ENCODE measurements around the gene FARS2. TPM values are rescaled to one million over a fixed set of nuclear protein-coding genes. Genes with fewer than 3 reads are reported as not detected.

Gene FARS2
- total RNA-seq, 1 donor from 2014 or later = 8.2 TPM

DNA sequence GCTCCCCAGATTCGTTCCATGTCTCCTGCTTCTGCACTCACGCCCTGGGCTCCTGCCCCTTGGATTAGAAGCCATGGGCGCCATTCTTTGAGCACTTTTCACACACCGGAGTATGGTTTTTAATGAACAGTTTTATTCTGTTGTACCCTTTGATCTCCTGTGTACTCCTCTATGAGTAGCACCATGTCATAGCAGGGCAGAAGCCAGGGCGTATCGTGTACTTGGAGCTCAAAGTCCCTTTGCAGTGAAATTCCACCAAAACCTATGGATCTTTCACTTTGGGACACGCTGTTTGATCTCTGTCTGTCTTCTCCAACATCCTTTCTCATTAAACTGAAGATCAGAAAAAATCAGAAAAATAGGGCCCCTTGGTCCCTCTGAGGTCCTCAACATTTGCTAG, 470.1 kb downstream of the FARS2 start:
- H3K36me3 ChIP-seq (ENCODE audit: control insufficient read depth, insufficient read depth, low read length) = no peaks in the 10 kb centered on the region
- no peak overlapping the region for H3K4me3 ChIP-seq (ENCODE audit: low read depth, low read length)
- TF ChIP-seq, protein P1, sequence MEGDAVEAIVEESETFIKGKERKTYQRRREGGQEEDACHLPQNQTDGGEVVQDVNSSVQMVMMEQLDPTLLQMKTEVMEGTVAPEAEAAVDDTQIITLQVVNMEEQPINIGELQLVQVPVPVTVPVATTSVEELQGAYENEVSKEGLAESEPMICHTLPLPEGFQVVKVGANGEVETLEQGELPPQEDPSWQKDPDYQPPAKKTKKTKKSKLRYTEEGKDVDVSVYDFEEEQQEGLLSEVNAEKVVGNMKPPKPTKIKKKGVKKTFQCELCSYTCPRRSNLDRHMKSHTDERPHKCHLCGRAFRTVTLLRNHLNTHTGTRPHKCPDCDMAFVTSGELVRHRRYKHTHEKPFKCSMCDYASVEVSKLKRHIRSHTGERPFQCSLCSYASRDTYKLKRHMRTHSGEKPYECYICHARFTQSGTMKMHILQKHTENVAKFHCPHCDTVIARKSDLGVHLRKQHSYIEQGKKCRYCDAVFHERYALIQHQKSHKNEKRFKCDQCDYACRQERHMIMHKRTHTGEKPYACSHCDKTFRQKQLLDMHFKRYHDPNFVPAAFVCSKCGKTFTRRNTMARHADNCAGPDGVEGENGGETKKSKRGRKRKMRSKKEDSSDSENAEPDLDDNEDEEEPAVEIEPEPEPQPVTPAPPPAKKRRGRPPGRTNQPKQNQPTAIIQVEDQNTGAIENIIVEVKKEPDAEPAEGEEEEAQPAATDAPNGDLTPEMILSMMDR (IDR thresholded peaks at IDR 0.05; ENCODE audit: insufficient read depth, low read length, poor library complexity, severe bottlenecking) = no peak
- no peaks in the 10 kb centered on the region for H3K27me3 ChIP-seq (ENCODE audit: control insufficient read depth, insufficient read depth, low read length)
- no peak for DNase-seq (ENCODE audit: low read depth)

DNA sequence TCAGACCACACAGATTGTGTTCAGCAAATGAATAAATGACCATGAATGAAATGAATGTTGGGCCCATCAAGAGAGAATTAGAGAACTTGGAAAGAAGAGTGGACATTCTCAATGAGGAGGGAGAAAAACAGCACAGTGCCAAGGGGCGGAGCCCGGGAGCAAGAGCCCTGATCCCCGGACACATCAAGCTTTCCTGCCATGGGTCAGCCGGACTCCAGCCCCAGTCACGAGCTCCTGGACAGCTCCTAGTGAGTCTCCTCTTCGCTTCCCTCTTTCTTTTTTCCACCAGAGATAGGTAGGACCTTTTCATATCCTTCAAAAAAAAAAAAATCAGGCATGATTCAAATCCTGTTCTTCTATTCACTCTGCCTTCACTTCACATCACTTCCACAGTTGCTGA, 471.2 kb downstream of the FARS2 start:
- Histone ChIP-seq H3K36me3 (ENCODE audit: control insufficient read depth, insufficient read depth, low read length) (no peaks in the 10 kb centered on the region), H3K27me3 (ENCODE audit: control insufficient read depth, insufficient read depth, low read length) (no peaks in the 10 kb centered on the region), H3K4me3 (ENCODE audit: low read depth, low read length) (no peak overlapping the region)
- TF ChIP-seq, protein P1 (IDR thresholded peaks at IDR 0.05; ENCODE audit: insufficient read depth, low read length, poor library complexity, severe bottlenecking) = no peak
- DNase-seq (ENCODE audit: low read depth) = no peak

DNA sequence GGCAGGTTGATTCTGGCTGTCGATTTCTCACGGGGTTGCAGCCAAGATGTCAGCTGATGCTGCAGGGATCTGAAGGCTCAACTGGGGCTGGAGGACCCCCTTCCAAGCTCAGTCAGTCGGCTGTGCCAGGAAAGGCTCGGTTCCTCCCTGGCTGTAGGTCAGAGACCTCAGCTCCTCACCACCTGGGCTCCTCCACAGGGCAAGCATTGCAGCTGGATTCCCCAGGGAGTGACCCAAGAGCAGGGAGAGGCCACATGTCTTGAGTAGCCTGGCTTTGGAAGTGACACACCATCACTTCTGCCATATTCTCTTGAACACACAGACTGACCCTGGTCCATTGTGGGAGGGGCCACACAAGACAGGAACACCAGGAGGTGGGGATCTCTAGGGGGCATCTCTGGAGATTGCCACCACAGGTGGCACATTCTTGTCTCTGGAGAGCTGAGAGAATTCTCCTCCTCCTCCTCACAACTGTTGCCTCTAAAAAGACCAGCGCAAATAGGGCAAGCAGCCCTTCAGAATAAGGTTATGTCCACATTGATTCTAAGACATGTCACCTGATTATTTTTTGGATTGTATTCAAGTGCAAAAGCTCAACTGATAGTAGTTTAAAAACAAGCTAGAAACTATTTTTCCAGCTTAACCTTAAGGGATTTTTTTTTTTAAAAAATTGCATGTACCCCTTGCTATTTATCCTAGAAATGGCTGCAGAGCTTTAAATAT, 474.9 kb downstream of the FARS2 start:
- TF ChIP-seq, protein P1 (IDR thresholded peaks at IDR 0.05; ENCODE audit: insufficient read depth, low read length, poor library complexity, severe bottlenecking) = no peak
- Histone ChIP-seq H3K27me3 (ENCODE audit: control insufficient read depth, insufficient read depth, low read length) (no peaks in the 10 kb centered on the region), H3K36me3 (ENCODE audit: control insufficient read depth, insufficient read depth, low read length) (no peaks in the 10 kb centered on the region), H3K4me3 (ENCODE audit: low read depth, low read length) (no peak overlapping the region)
- DNase-seq (ENCODE audit: low read depth) = no peak

DNA sequence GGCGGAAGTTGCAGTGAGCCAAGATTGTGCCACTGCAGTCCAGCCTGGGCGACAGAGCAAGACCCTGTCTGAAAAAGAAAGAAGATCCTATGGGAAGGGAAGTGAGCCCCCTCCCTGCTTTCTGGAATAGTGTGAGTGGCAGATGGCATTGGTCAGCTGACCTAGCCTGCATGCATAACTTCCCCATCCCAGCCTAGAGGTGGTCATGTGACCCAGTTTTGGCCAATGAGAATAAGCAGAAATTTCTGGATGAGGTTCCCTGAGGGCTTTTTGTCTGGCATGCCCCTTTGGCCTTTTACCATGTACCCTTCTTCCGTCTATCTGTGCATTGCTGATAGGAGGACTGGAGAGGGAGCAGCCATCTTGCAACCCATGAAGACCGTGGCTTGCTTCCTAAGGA, 476.1 kb downstream of the FARS2 start:
- H3K27me3 ChIP-seq (ENCODE audit: control insufficient read depth, insufficient read depth, low read length) = no peaks in the 10 kb centered on the region
- H3K4me3 ChIP-seq (ENCODE audit: low read depth, low read length) = no peak overlapping the region
- TF ChIP-seq, protein P1 (IDR thresholded peaks at IDR 0.05; ENCODE audit: insufficient read depth, low read length, poor library complexity, severe bottlenecking) = no peak
- DNase-seq (ENCODE audit: low read depth) = no peak
- no peaks in the 10 kb centered on the region for H3K36me3 ChIP-seq (ENCODE audit: control insufficient read depth, insufficient read depth, low read length)

DNA sequence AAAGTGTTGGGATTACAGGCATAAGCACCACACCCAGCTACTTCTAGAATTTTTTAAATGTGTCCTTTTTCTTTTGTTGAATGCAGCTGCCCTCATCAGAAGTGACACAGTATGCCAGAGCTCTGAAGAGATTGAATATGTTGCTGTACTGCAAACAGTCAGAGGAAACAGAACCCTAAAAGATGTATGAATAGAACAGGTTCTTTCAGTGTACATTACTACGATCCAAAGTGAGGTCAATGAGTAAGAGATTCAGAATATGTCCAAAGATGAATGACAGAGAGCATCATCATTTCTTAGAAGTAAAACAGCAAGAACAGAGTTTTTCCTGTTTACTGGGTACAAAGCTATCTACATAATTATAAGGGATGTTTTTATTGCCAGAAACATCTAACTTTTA, 476.9 kb downstream of the FARS2 start:
- no peaks in the 10 kb centered on the region for H3K36me3 ChIP-seq (ENCODE audit: control insufficient read depth, insufficient read depth, low read length)
- H3K27me3 ChIP-seq (ENCODE audit: control insufficient read depth, insufficient read depth, low read length) = no peaks in the 10 kb centered on the region
- no peak for DNase-seq (ENCODE audit: low read depth)
- TF ChIP-seq, protein P1 (IDR thresholded peaks at IDR 0.05; ENCODE audit: insufficient read depth, low read length, poor library complexity, severe bottlenecking) = no peak
- H3K4me3 ChIP-seq (ENCODE audit: low read depth, low read length) = no peak overlapping the region

DNA sequence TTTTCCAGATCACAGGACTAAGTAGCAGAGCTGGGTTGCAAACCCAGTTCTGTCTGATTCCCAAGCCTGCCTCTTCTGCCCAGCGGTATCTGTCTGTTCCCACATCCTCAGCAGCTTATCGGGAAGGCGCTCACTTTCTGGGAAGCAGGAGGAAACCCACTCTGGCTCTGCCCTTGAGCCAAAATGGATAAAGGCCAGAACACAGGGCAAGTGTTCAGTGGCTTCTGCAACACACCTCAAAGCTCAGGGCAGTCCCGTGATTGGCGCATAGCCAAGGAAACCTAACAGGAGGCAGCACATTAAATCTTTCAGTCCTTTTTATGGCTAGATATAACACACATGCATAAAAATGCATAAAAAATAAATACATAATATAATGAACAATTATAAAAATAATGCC, 483.2 kb downstream of the FARS2 start:
- Histone ChIP-seq H3K4me3 (ENCODE audit: low read depth, low read length) (no peak overlapping the region), H3K27me3 (ENCODE audit: control insufficient read depth, insufficient read depth, low read length) (no peaks in the 10 kb centered on the region), H3K36me3 (ENCODE audit: control insufficient read depth, insufficient read depth, low read length) (no peaks in the 10 kb centered on the region)
- TF ChIP-seq, protein P1 (IDR thresholded peaks at IDR 0.05; ENCODE audit: insufficient read depth, low read length, poor library complexity, severe bottlenecking) = no peak
- DNase-seq (ENCODE audit: low read depth) = no peak

Measured in kidney epithelial cell (primary cell).